CD8-positive, alpha-beta memory T cell (primary cell): ENCODE results near the gene TTYH3. TPM values are rescaled to one million over a fixed set of nuclear protein-coding genes. Genes with fewer than 3 reads are reported as not detected.
"Not testable (repeated sequence)": the region's sequence is repeated elsewhere in the genome, so short reads cannot be mapped to it uniquely, and the experiment has no call there.

Experiments used
- CTCF ChIA-PET: fragments of 350-600 bp; sonication (Branson Sonifier 250); formaldehyde crosslinking; loops from one replicate; lab custom pipeline; 2021; ENCODE audit warnings: antibody characterized with exemption; lab: Charles Lee
- POLR2A ChIA-PET: fragments of 350-600 bp; sonication (Branson Sonifier 250); formaldehyde crosslinking; loops from one replicate; lab custom pipeline; 2021; ENCODE audit warnings: antibody characterized with exemption; lab: Charles Lee
- DNase-seq, 5 donors: peaks; one replicate each; pipeline versions ENCODE4 v3.0.0 to v3.0.0-alpha.2; 2020 to 2022; ENCODE audit warnings: mixed read lengths in 1 of 5
- H3K27ac ChIP-seq: one replicate; pipeline ENCODE4 v1.7.0; 2013; ENCODE audit warnings: low read depth, mild to moderate bottlenecking, low read length, moderate library complexity
- H3K27me3 ChIP-seq: 2 replicates; pipeline ENCODE4 v1.7.0; 2013; ENCODE audit warnings: low read length, mild to moderate bottlenecking; ENCODE audit not compliant: insufficient read depth, poor library complexity, severe bottlenecking
- H3K36me3 ChIP-seq: 2 replicates; pipeline ENCODE4 v1.7.0; 2013; ENCODE audit warnings: mild to moderate bottlenecking, low read length, moderate library complexity; ENCODE audit not compliant: insufficient read depth
- H3K4me1 ChIP-seq: 2 replicates; pipeline ENCODE4 v1.7.0; 2013; ENCODE audit warnings: mild to moderate bottlenecking, low read length, moderate library complexity; ENCODE audit not compliant: insufficient read depth
- H3K4me3 ChIP-seq: 2 replicates; pipeline ENCODE4 v1.7.0; 2013; ENCODE audit warnings: mild to moderate bottlenecking, low read length
- H3K9me3 ChIP-seq: 2 replicates; pipeline ENCODE4 v1.7.0; 2013; ENCODE audit warnings: mild to moderate bottlenecking, low read length
- H3K27ac Mint-ChIP-seq, 8 donors: one replicate each; pipeline ENCODE4 v1.8.0; 2020 to 2021; ENCODE audit warnings: mixed read lengths in 8 of 8, mild to moderate bottlenecking in 6 of 8, inconsistent platforms in 3 of 8, moderate library complexity in 3 of 8
- H3K27me3 Mint-ChIP-seq, 2 donors: one replicate each; pipeline ENCODE4 v1.8.0; 2020 to 2021; ENCODE audit warnings: mixed read lengths in 2 of 2, mild to moderate bottlenecking in 1 of 2, moderate library complexity in 1 of 2
- H3K36me3 Mint-ChIP-seq, 3 donors: one replicate each; pipeline ENCODE4 v1.8.0; 2020 to 2021; ENCODE audit warnings: mixed read lengths in 3 of 3, inconsistent platforms in 1 of 3, mild to moderate bottlenecking in 1 of 3
- H3K4me1 Mint-ChIP-seq, 3 donors: one replicate each; pipeline ENCODE4 v1.8.0; 2020 to 2021; ENCODE audit warnings: mixed read lengths in 3 of 3, inconsistent platforms in 1 of 3, mild to moderate bottlenecking in 1 of 3
- H3K4me3 Mint-ChIP-seq, 7 donors: one replicate each; pipeline ENCODE4 v1.8.0; 2020 to 2021; ENCODE audit warnings: mixed read lengths in 7 of 7, mild to moderate bottlenecking in 6 of 7, moderate library complexity in 4 of 7, inconsistent platforms in 2 of 7
- H3K9me3 Mint-ChIP-seq, 5 donors: one replicate each; pipeline ENCODE4 v1.8.0; 2020 to 2022; ENCODE audit warnings: mixed read lengths in 5 of 5, mild to moderate bottlenecking in 3 of 5, moderate library complexity in 2 of 5, inconsistent platforms in 1 of 5
- polyA plus RNA-seq: library from polyadenylated mRNA; unstranded; fragments of 300-500 nt; fragmentation: Illumina TruSeq; gene quantifications from one replicate; pipeline ENCODE4 v1.2.3, GENCODE V29; 2021
- total RNA-seq, 2 experiments: library from RNA; stranded (reverse); gene quantifications; one replicate each; pipeline ENCODE4 v1.2.3, GENCODE V29; 2021

The TTYH3 gene
- total and polyA plus RNA-seq, 3 experiments from 2014 or later, result 2.1 to 22.2 (median 20.2) TPM

DNA sequence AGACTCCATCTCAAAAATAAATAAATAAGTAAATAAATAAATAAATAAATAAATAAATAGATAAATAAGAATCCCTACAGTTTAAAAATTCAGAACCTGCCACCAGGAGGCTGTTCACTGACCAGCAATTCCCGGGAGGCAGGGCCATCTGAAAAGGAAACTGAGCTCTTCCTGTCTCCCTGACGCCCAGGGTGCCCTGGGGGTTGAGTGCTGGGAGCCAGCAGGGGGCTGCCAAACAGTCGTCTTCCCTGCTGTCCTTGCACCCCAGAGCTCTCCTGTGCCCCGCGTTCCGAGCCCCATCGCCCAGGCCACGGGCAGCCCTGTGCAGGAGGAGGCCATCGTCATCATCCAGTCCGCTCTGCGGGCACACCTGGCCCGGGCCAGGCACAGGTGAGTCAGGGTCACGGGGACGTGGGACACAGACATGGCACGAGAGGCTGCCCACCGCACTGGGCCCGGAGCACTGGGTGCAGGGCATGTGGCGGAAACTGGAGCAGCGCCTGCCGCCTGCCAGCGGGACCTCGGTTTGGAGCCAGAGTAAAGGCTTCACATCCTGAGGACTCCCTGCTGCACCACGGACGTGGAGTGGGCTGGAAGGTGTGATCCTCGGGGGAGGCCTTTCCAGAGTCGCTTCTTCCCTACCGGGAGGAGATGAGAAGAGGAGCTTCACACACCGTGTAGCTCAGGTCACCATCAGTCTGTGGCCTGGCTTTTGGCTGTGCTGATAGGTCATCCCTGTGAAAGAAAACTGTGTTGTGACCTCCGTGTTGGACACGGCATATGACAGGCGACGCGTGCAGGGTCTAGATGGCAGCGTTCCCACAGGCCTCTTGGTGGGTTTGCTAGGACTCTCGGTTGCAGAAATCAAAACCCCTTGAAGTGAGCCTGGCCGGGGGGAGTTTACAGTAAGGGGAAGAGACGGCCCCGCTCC is 25.9 kb upstream of the TTYH3 start:
- peaks cover 0 to 5% (median 2%) of the 10 kb centered on the region in 3 donors for H3K36me3 Mint-ChIP-seq
- no peaks in the 10 kb centered on the region for H3K36me3 ChIP-seq
- H3K27me3 ChIP-seq, result no peaks in the 10 kb centered on the region
- H3K9me3 ChIP-seq, result no peaks in the 10 kb centered on the region
- H3K27me3 Mint-ChIP-seq, result no peaks in the 10 kb centered on the region
- H3K4me1 ChIP-seq, result peaks cover 4% of the 10 kb centered on the region
- no peaks in the 10 kb centered on the region for H3K9me3 Mint-ChIP-seq
- no peak overlapping the region for H3K4me3 Mint-ChIP-seq
- DNase-seq, result no peak
- CTCF ChIA-PET, result no interaction called here
- H3K27ac Mint-ChIP-seq, result no peak overlapping the region
- no peak overlapping the region for H3K27ac ChIP-seq
- H3K4me3 ChIP-seq, result no peak overlapping the region
- H3K4me1 Mint-ChIP-seq, result peaks cover 3 to 9% (median 5%) of the 10 kb centered on the region in 3 donors
- POLR2A ChIA-PET, result no interaction called here

DNA sequence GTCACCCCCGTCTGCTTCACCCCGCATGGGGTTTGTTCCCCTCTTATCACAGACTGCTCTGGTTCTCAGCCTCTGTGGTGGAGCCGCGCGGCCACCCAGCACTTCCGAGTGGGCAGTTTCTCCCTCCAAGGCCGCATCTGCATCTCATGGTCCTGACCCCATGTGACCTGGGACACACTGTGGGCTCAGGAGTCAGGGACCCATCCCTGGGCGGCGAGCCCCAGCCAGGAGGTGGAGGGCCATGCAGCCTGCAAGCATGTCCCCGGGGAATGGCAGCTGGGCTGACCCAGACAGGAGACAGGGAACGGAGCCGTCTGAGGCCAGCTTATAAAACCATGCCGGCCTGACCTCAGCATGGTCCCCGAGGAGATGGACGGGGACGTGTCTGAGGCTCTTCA is 25.2 kb upstream of the TTYH3 start:
- Histone ChIP-seq H3K27ac (no peak overlapping the region), H3K9me3 (no peaks in the 10 kb centered on the region), H3K36me3 (no peaks in the 10 kb centered on the region), H3K27me3 (no peaks in the 10 kb centered on the region), H3K4me3 (no peak overlapping the region), H3K4me1 (peaks cover 4% of the 10 kb centered on the region)
- H3K4me1 Mint-ChIP-seq, result peaks cover 3 to 9% (median 5%) of the 10 kb centered on the region in 3 donors
- no peak overlapping the region for H3K4me3 Mint-ChIP-seq
- no peak overlapping the region for H3K27ac Mint-ChIP-seq
- CTCF ChIA-PET, result no interaction called here
- H3K36me3 Mint-ChIP-seq, result peaks cover 0 to 5% (median 2%) of the 10 kb centered on the region in 3 donors
- H3K27me3 Mint-ChIP-seq, result no peaks in the 10 kb centered on the region
- no peaks in the 10 kb centered on the region for H3K9me3 Mint-ChIP-seq
- no peak for DNase-seq
- POLR2A ChIA-PET, result no interaction called here

DNA sequence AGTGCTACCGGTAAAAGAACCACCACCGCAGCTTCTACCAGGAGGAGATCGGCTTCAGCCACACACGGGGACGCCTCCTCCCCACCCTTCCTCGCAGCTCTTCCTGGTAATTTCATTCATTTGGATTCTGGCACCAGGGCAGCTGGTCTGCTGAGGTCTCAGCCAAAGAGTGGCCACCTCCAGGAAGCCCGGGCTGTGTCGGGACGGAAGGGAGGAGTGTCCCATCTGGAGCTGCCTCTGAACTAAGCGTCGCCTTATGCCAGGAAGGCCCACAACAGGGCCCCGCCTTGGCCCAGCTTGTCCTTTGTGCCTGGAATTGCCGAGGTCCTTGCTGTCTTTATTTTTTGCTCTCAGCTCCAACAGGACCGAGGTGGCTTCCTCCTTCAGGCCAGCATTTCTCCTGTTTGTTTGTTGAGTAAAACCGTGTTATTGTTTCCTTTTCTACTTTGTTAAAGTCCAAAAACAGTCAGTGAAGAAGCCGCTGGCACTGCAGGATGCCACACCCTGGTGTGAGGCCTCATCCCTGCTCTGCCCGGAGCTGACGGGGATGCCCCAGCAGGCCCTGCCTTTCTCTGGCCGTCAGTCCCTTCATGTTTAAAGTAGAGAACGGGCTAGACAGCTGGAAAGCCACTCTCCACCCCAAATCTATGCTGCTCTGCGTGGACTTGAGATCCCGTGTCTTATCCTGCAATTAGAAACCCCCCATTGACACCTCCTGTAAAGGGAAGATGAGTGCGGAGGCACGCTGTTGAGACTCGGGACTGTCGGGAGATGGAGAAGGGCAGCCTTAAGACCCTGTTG is 24.5 kb upstream of the TTYH3 start:
- Histone ChIP-seq H3K9me3 (no peaks in the 10 kb centered on the region), H3K36me3 (no peaks in the 10 kb centered on the region), H3K4me3 (no peak overlapping the region), H3K4me1 (peaks cover 4% of the 10 kb centered on the region), H3K27me3 (no peaks in the 10 kb centered on the region), H3K27ac (no peak overlapping the region)
- H3K36me3 Mint-ChIP-seq, result no peaks in the 10 kb centered on the region
- H3K4me3 Mint-ChIP-seq, result no peak overlapping the region
- H3K9me3 Mint-ChIP-seq, result no peaks in the 10 kb centered on the region
- DNase-seq, result no peak
- CTCF ChIA-PET, result interaction anchor here (1.7 kb wide), 1 partner anchor 103 kb away, joined by 8 read pairs; no protein-coding TSS in a partner anchor
- H3K27ac Mint-ChIP-seq, result no peak overlapping the region
- no peaks in the 10 kb centered on the region for H3K27me3 Mint-ChIP-seq
- POLR2A ChIA-PET, result no interaction called here
- H3K4me1 Mint-ChIP-seq, result peaks cover 3 to 9% (median 5%) of the 10 kb centered on the region in 3 donors

DNA sequence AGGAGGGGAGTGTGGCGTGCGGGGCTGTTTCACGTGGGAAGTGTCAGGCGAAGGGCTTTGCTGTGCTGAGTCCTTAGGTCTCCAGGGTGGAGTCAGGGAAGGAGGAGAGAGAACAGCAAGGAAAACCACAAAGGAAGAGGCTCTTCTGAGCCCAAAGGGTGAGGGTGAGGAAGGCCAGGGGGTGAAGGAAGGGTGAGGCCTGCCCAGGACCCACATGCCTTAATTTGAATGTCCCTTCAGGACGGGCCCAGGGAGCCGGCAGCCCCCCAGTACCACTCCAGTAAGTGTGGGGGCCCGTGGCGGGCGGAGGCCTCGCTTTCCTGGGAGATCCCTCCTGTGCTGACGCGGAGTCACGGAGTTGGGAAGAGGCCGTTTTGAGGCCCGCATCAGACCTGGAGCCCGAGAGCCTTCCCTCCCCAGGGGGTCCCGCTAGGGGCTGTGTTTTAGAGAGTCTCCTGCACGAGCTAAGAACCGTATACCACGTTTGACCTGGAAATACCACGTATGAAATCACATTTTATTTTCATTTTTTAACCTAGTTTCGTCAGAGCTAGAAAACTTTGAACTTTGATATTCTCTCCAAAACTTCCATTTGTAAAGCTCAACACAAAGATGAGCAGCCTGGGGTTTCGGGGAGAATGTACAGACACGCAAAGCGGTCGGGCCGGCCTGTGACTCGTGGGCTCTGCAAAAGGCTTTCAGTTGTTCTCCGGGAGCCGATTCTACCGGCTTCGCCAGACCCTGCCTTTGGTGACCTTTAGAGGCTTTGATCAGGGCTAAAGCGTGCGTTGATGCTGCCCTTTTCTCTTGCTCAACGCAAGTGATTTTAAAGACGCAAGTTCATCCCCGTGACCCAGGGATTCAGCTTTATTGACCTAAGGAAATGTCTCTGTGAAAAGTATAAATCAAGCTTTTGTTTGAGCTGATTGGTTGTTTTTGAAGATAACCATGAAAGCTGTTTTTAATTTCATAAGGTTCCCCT is 23.6 kb upstream of the TTYH3 start:
- no peak for DNase-seq
- H3K4me3 Mint-ChIP-seq, result peak overlapping the region in 1 of 7 donors; percentile 52
- no peaks in the 10 kb centered on the region for H3K36me3 ChIP-seq
- peaks cover 4% of the 10 kb centered on the region for H3K4me1 ChIP-seq
- no peaks in the 10 kb centered on the region for H3K27me3 Mint-ChIP-seq
- no peaks in the 10 kb centered on the region for H3K36me3 Mint-ChIP-seq
- POLR2A ChIA-PET, result no interaction called here
- CTCF ChIA-PET, result interaction anchor here (0.8 to 1.7 kb wide), 4 partner anchors 23 to 102 kb away, joined by 3 to 8 read pairs (median 4); partner anchors contain the start of gene TTYH3
- no peak overlapping the region for H3K4me3 ChIP-seq
- no peaks in the 10 kb centered on the region for H3K27me3 ChIP-seq
- H3K27ac Mint-ChIP-seq, result no peak overlapping the region
- no peaks in the 10 kb centered on the region for H3K9me3 Mint-ChIP-seq
- no peak overlapping the region for H3K27ac ChIP-seq
- H3K4me1 Mint-ChIP-seq, result peaks cover 3 to 9% (median 5%) of the 10 kb centered on the region in 3 donors
- no peaks in the 10 kb centered on the region for H3K9me3 ChIP-seq

DNA sequence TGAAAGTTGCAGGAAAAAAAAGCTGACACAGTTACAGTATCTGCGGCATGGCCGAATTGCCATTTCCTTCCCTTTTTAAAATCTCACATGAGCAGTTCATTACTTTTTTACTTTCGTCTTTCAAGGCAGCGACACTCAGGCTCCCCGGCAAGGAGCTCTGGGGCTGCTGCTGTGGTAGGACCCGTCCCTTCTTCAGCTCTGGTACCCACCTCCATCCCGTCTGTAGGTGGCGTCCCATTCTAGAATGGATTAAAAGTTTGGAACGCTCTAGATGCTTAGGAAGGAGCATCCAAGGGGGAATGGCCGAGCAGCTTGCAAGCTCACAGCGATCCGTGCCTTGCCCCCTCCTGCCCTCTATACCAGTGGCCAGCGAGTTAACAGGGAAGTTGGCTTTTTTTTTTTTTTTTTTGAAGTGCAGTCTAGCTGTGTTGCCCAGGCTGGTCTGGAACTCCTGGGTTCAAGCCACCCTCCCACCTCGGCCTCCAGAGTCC is 22.8 kb upstream of the TTYH3 start:
- H3K4me1 ChIP-seq, result peaks cover 4% of the 10 kb centered on the region
- peak overlapping the region in 6 of 7 donors; percentile 20 to 52 (median 50) for H3K4me3 Mint-ChIP-seq
- H3K36me3 ChIP-seq, result no peaks in the 10 kb centered on the region
- no peaks in the 10 kb centered on the region for H3K9me3 Mint-ChIP-seq
- no peak overlapping the region for H3K27ac ChIP-seq
- no peaks in the 10 kb centered on the region for H3K36me3 Mint-ChIP-seq
- no peaks in the 10 kb centered on the region for H3K27me3 ChIP-seq
- H3K4me1 Mint-ChIP-seq, result peaks cover 3 to 9% (median 5%) of the 10 kb centered on the region in 3 donors
- no peak overlapping the region for H3K4me3 ChIP-seq
- no peaks in the 10 kb centered on the region for H3K9me3 ChIP-seq
- no peaks in the 10 kb centered on the region for H3K27me3 Mint-ChIP-seq
- DNase-seq, result peak in 1 of 5 donors; percentile 8
- CTCF ChIA-PET, result interaction anchor here (0.8 to 1.7 kb wide), 4 partner anchors 22 to 101 kb away, joined by 3 to 8 read pairs (median 4); partner anchors contain the start of gene TTYH3
- peak overlapping the region in 2 of 8 donors; percentile 66 to 70 for H3K27ac Mint-ChIP-seq
- POLR2A ChIA-PET, result no interaction called here

DNA sequence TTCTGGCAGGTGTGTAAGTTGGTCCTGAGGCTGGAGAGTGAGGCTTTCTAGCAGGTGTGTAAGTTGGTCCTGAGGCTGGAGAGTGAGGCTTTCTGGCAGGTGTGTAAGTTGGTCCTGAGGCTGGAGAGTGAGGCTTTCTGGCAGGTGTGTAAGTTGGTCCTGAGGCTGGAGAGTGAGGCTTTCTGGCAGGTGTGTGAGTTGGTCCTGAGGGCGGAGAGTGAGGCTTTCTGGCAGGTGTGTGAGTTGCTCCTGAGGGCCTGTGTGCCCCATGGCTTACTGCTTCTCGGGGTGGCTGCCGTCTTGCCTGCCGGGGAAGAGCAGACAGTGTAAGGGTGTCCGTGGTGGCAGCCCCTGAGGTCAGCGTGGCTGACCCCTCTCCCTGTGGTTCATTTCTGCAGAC is 22.1 kb upstream of the TTYH3 start:
- H3K9me3 Mint-ChIP-seq, H3K27me3 ChIP-seq, H3K9me3 ChIP-seq, DNase-seq, H3K4me3 ChIP-seq, H3K27me3 Mint-ChIP-seq, H3K4me1 Mint-ChIP-seq, H3K36me3 Mint-ChIP-seq, H3K27ac ChIP-seq, H3K36me3 ChIP-seq, POLR2A ChIA-PET, H3K4me1 ChIP-seq, H3K4me3 Mint-ChIP-seq: not testable (repeated sequence)
- CTCF ChIA-PET, result interaction anchor here (1.2 kb wide), 1 partner anchor 62 kb away, joined by 3 read pairs; no protein-coding TSS in a partner anchor
- peak overlapping the region in 1 of 8 donors; percentile 80 for H3K27ac Mint-ChIP-seq

DNA sequence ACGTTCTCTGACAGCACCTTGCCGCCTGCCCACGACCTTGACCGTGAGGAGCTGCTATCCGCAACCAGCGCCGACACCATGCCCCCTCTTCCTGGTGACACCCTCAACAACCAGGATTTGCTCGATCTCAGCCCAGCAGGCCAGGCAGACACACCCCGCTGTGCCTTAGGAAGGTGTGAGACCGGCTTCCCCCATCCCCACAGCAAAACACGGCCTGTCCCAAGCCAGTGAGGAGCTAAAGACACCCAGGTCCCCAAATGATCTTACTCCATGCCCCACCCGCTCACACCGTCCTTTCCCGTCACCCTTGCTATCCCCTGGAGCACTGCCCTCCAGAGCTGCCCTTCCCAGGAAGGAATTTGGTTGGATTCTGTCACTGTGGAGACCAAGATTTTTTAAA is 21.3 kb upstream of the TTYH3 start:
- DNase-seq, result no peak
- no peak overlapping the region for H3K4me3 Mint-ChIP-seq
- no peaks in the 10 kb centered on the region for H3K9me3 ChIP-seq
- H3K27ac ChIP-seq, result no peak overlapping the region
- H3K9me3 Mint-ChIP-seq, result no peaks in the 10 kb centered on the region
- no peaks in the 10 kb centered on the region for H3K27me3 Mint-ChIP-seq
- no peaks in the 10 kb centered on the region for H3K27me3 ChIP-seq
- H3K27ac Mint-ChIP-seq, result no peak overlapping the region
- ChIA-PET POLR2A (no interaction called here), CTCF (no interaction called here)
- peaks cover 3 to 9% (median 5%) of the 10 kb centered on the region in 3 donors for H3K4me1 Mint-ChIP-seq
- H3K4me3 ChIP-seq, result no peak overlapping the region
- peaks cover 4% of the 10 kb centered on the region for H3K4me1 ChIP-seq
- no peaks in the 10 kb centered on the region for H3K36me3 ChIP-seq
- no peaks in the 10 kb centered on the region for H3K36me3 Mint-ChIP-seq
